Measurements from ENCODE around the gene COQ10A. TPM values are rescaled to one million over a fixed set of nuclear protein-coding genes. Genes with fewer than 3 reads are reported as not detected.

COQ10A gene
- total and polyA plus RNA-seq, 2 of the 8 experiments (the other 6 are each of a cell fraction or from before 2014, with no cell fraction given), result 21.8 to 42.9 TPM

DNA sequence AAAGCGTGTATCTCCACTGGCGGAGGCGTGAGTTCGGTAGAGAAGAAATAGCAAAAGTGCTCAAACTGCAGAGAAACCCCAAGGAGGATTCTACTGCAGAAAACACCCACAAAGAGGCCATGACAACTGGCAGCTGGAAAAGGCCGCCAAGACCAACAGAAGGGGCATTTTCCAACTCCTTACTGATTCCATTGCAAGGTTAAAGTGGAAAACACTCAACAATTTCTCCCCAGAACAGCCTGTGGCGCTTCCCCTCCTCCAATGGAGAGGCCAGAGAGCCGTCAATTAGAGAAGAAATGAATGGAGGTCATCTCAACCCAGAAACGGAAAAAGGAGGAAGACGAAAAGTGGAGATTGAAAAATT lies 7.9 kb upstream of the COQ10A start:
- no peak overlapping the region for H2BK120ac ChIP-seq (replicated peaks; ENCODE audit: low read depth, low read length)
- TF ChIP-seq CBX8 (IDR thresholded peaks at IDR 0.05; ENCODE audit: borderline replicate concordance, low read depth, low read length) (no peak), SAP30 (IDR thresholded peaks at IDR 0.05; ENCODE audit: insufficient read depth, insufficient replicate concordance, low read length) (peak; percentile 8), SIN3A (conservative IDR thresholded peaks at IDR 0.05 in 1 of 2, IDR thresholded peaks at IDR 0.05 in 1 of 2; ENCODE audit: low read depth in 1 of 2, low read length in 2 of 2) (0 out of 4 replicates have a peak, but pooled peaks of 1 of the 2 experiments have one; percentile 9)

More for the DNA sequence above, 7.9 kb upstream of the COQ10A start:
- Histone ChIP-seq H3K56ac (replicated peaks; ENCODE audit: insufficient read length, low read depth, low read length) (peak overlapping the region; percentile 27), H3K4me1 (replicated peaks in 1 of 4; ENCODE audit: control insufficient read depth in 3 of 4, insufficient read depth in 4 of 4, low read length in 3 of 4) (peaks cover 8 to 17% (median 13%) of the 10 kb centered on the region in 4 experiments), H3K18ac (ENCODE audit: extremely low read depth, low read length) (peak overlapping the region; percentile 48; the same call in 1 of the 2 replicates), H4K20me1 (replicated peaks in 1 of 2; ENCODE audit: control insufficient read depth in 1 of 2, insufficient read depth in 2 of 2, low read length in 2 of 2) (peaks cover 5 to 6% of the 10 kb centered on the region in 2 experiments), H3K4me3 (ENCODE audit: extremely low read depth in 1 of 4, insufficient read depth in 2 of 4, low read depth in 3 of 4, low read length in 4 of 4) (peak overlapping the region; percentile 60 to 86 (median 68)), H4K8ac (ENCODE audit: extremely low read depth, insufficient read depth, low read length) (no peak overlapping the region), H3K9ac (replicated peaks in 1 of 4; ENCODE audit: extremely low read depth in 1 of 4, low read depth in 3 of 4, low read length in 3 of 4) (peak overlapping the region in 2 of 4 experiments; percentile 60 to 64; a peak in 4 of 7 replicates), H3K23ac (ENCODE audit: insufficient read length) (no peak overlapping the region), H3K27ac (ENCODE audit: low read depth, low read length) (no peak overlapping the region), H3K4ac (replicated peaks; ENCODE audit: insufficient read length, low read depth, low read length) (no peak overlapping the region), H2AFZ (ENCODE audit: low read length) (peak overlapping the region; percentile 89), H3K23me2 (ENCODE audit: low read depth, low read length) (peaks cover 11% of the 10 kb centered on the region; the same call in 1 of the 2 replicates), H3K79me1 (ENCODE audit: low read depth, low read length) (peaks cover 7% of the 10 kb centered on the region), H4K91ac (replicated peaks; ENCODE audit: insufficient read length, low read length) (no peak overlapping the region), H2BK20ac (ENCODE audit: low read length) (no peak overlapping the region), H3K14ac (ENCODE audit: insufficient read length) (no peak overlapping the region), H2AK5ac (ENCODE audit: low read depth, low read length) (no peak overlapping the region), H3K27me3 (replicated peaks in 1 of 4; ENCODE audit: control insufficient read depth in 3 of 4, extremely low read depth in 1 of 4, insufficient read depth in 3 of 4, low read length in 3 of 4) (no peaks in the 10 kb centered on the region), H3K4me2 (ENCODE audit: insufficient read depth in 1 of 2, low read depth in 2 of 2, low read length in 2 of 2) (peak overlapping the region; percentile 73 to 83), H3K9me3 (ENCODE audit: insufficient read depth in 2 of 2, low read depth in 1 of 2, low read length in 1 of 2) (no peaks in the 10 kb centered on the region), H4K5ac (ENCODE audit: insufficient read length, low read depth, low read length) (no peak overlapping the region), H3K79me2 (ENCODE audit: control insufficient read depth in 1 of 2, insufficient read depth in 2 of 2, low read length in 2 of 2) (peaks cover 0 to 8% of the 10 kb centered on the region in 2 experiments; a peak in 1 of 4 replicates), H2BK12ac (ENCODE audit: low read depth, low read length) (no peak overlapping the region), H3K36me3 (ENCODE audit: control insufficient read depth in 2 of 4, insufficient read depth in 4 of 4, low read length in 3 of 4) (peaks cover 8 to 26% (median 11%) of the 10 kb centered on the region in 4 experiments; a peak in 7 of 8 replicates), H2BK15ac (ENCODE audit: low read length) (no peak overlapping the region), H2BK5ac (ENCODE audit: low read depth, low read length) (peak overlapping the region; percentile 90)
- CTCF ChIA-PET (ENCODE audit: partially characterized antibody), result interaction anchor here (0.6 to 6.4 kb wide), 22 partner anchors 8 to 300 kb away, joined by 3 to 47 read pairs (median 6); partner anchors contain the start of genes COQ10A, RNF41 and SMARCC2
- POLR2A ChIA-PET (ENCODE audit: partially characterized antibody), result interaction anchor here (0.6 to 3.8 kb wide), 23 partner anchors 8 to 818 kb away, joined by 3 to 41 read pairs (median 5); partner anchors contain the start of genes CNPY2, COQ10A, CS and ERBB3
- DNase-seq (ENCODE audit: low read depth in 1 of 2, low spot score in 2 of 2), result no peak
- FAIRE-seq, result no peak
- WGBS, 2 experiments (ENCODE audit: extremely low coverage in 1 of 2, insufficient coverage in 1 of 2, insufficient read length in 1 of 2, insufficient replicate concordance in 2 of 2, low coverage in 1 of 2, low lambda C conversion rate in 2 of 2, missing lambda C conversion rate in 1 of 2), result 35% methylated on average over 9 of the region's 9 CpGs; no CpG with 5 or more reads in 1 of the 2 experiments
